ENCODE data around the gene SLC22A23. TPM values are rescaled to one million over a fixed set of nuclear protein-coding genes. Genes with fewer than 3 reads are reported as not detected.

SLC22A23 gene
- total and polyA plus RNA-seq, 2 experiments from 2014 or later, result 6.1 to 38.3 TPM

GRCh38 chr6:3307436-3307835 is 149.4 kb downstream of the SLC22A23 start:
- H3K4me1 ChIP-seq (ENCODE audit: insufficient read depth), result 0 out of 2 replicates have a peak, but pooled peaks cover 3% of the 10 kb centered on the region
- H3K79me2 ChIP-seq (replicated peaks; ENCODE audit: insufficient read depth), result no peaks in the 10 kb centered on the region
- no peak overlapping the region for H2AFZ ChIP-seq
- Mint-ChIP-seq H3K4me3 (no peak overlapping the region), H3K4me1 (peaks cover 16% of the 10 kb centered on the region), H3K27me3 (ENCODE audit: insufficient read depth, low read depth, poor library complexity) (peaks cover 13% of the 10 kb centered on the region), H3K9me3 (peaks cover 3% of the 10 kb centered on the region; the same call in 1 of the 3 replicates), H3K27ac (no peak overlapping the region), H3K36me3 (ENCODE audit: low read depth) (peaks cover 43% of the 10 kb centered on the region)
- H3K4me3 ChIP-seq, result no peak overlapping the region
- no peaks in the 10 kb centered on the region for H3K27me3 ChIP-seq (ENCODE audit: insufficient read depth)
- 0 out of 2 replicates have a peak, but pooled peaks cover 3% of the 10 kb centered on the region for H4K20me1 ChIP-seq (replicated peaks; ENCODE audit: insufficient read depth)
- no peak for ATAC-seq
- no peak overlapping the region for H3K4me2 ChIP-seq
- no peak for DNase-seq (ENCODE audit: low spot score)
- no peak for TF ChIP-seq ETS1 (IDR thresholded peaks at IDR 0.05)
- no peak for TF ChIP-seq ZNF331 (CRISPR knock-in tag; IDR thresholded peaks at IDR 0.05; ENCODE audit: low read depth)
- TF ChIP-seq EZH2phosphoT487 (IDR thresholded peaks at IDR 0.05; ENCODE audit: unreplicated experiment), result no peak
- no peak for TF ChIP-seq NANOG (IDR thresholded peaks at IDR 0.05; ENCODE audit: borderline replicate concordance)
- no peak for TF ChIP-seq CREB1 (CRISPR knock-in tag; IDR thresholded peaks at IDR 0.05; ENCODE audit: low read depth)
- H3K9me2 ChIP-seq (ENCODE audit: insufficient read depth), result no peaks in the 10 kb centered on the region; the same call in 1 of the 2 replicates
- H3K36me3 ChIP-seq (ENCODE audit: insufficient read depth), result peaks cover 4% of the 10 kb centered on the region; the same call in 1 of the 2 replicates
- H3F3A ChIP-seq (replicated peaks; ENCODE audit: low read depth), result no peaks in the 10 kb centered on the region
- H3K27ac ChIP-seq (ENCODE audit: low read depth), result no peak overlapping the region

- Mint-ChIP-seq H3K9me3 (peaks cover 3% of the 10 kb centered on the region; the same call in 1 of the 3 replicates), H3K4me1 (peaks cover 15% of the 10 kb centered on the region), H3K36me3 (ENCODE audit: low read depth) (peaks cover 43% of the 10 kb centered on the region), H3K4me3 (no peak overlapping the region), H3K27me3 (ENCODE audit: insufficient read depth, low read depth, poor library complexity) (peaks cover 13% of the 10 kb centered on the region), H3K27ac (no peak overlapping the region)
- H3K4me1 ChIP-seq (ENCODE audit: insufficient read depth), result no peaks in the 10 kb centered on the region
- H3K4me2 ChIP-seq, result no peak overlapping the region
- no peaks in the 10 kb centered on the region for H3K27me3 ChIP-seq (ENCODE audit: insufficient read depth)
- no peak overlapping the region for H3K27ac ChIP-seq (ENCODE audit: low read depth)
- no peaks in the 10 kb centered on the region for H4K20me1 ChIP-seq (replicated peaks; ENCODE audit: insufficient read depth)
- H3K9me2 ChIP-seq (ENCODE audit: insufficient read depth), result no peaks in the 10 kb centered on the region; the same call in 1 of the 2 replicates
- ATAC-seq (no peak), DNase-seq (ENCODE audit: low spot score) (no peak)
- H2AFZ ChIP-seq, result no peak overlapping the region
- H3K79me2 ChIP-seq (replicated peaks; ENCODE audit: insufficient read depth), result no peaks in the 10 kb centered on the region
- H3F3A ChIP-seq (replicated peaks; ENCODE audit: low read depth), result no peaks in the 10 kb centered on the region
- H3K4me3 ChIP-seq, result no peak overlapping the region
- peaks cover 4% of the 10 kb centered on the region; the same call in 1 of the 2 replicates for H3K36me3 ChIP-seq (ENCODE audit: insufficient read depth)
- TF ChIP-seq POLR2AphosphoS5 (IDR thresholded peaks at IDR 0.05; ENCODE audit: low read depth) (no peak), CTCF (conservative IDR thresholded peaks at IDR 0.05; ENCODE audit: low read depth in 2 of 2) (no peak), ZNF462 (CRISPR knock-in tag; IDR thresholded peaks at IDR 0.05) (no peak), STAT1 (IDR thresholded peaks at IDR 0.05; ENCODE audit: unreplicated experiment) (no peak), EZH2phosphoT487 (IDR thresholded peaks at IDR 0.05; ENCODE audit: unreplicated experiment) (no peak)
Observed at GRCh38 chr6:3306848-3307247, 150.0 kb downstream of the SLC22A23 start.
